B cell (primary cell): Measurements from ENCODE around the gene KLK13. TPM values are rescaled to one million over a fixed set of nuclear protein-coding genes. Genes with fewer than 3 reads are reported as not detected.

Experiments
- ATAC-seq: fragments of 200-7000 bp; cut with Tn5 transposase; one replicate; pipeline ENCODE4 v1.10.0; 2021; ENCODE audit warnings: low read depth, mild to moderate bottlenecking, moderate number of reproducible peaks, moderate library complexity
- CTCF ChIA-PET: fragments of 350-600 bp; sonication (Branson Sonifier 250); formaldehyde crosslinking; loops from one replicate; lab custom pipeline; 2021; ENCODE audit warnings: antibody characterized with exemption, inconsistent platforms; lab: Charles Lee
- POLR2A ChIA-PET: fragments of 350-600 bp; sonication (Branson Sonifier 250); formaldehyde crosslinking; loops from one replicate; lab custom pipeline; 2021; ENCODE audit warnings: antibody characterized with exemption; lab: Charles Lee
- DNase-seq: peaks from one replicate; pipeline ENCODE4 v3.0.0; 2013
- H2AFZ ChIP-seq: 2 replicates; pipeline ENCODE4 v1.6.1; 2012; ENCODE audit warnings: mild to moderate bottlenecking, low read depth, low read length; ENCODE audit not compliant: insufficient read depth, poor library complexity, severe bottlenecking
- H3K27ac ChIP-seq, 2 donors: 1 replicate in 1 of 2; 2 replicates in 1 of 2; pipeline ENCODE4 v1.5.1; 2012 to 2013; ENCODE audit warnings: low read length in 2 of 2, mild to moderate bottlenecking in 2 of 2, moderate library complexity in 1 of 2
- H3K27me3 ChIP-seq, 4 experiments: fragments of 200-600 bp in 1 of 4; sonication (generic) in 1 of 4; replicated peaks in 1 of 4; 1 replicate in 2 of 4; 2 replicates in 2 of 4; pipeline versions ENCODE4 v1.6.1 to v1.7.0; 2013 to 2016; ENCODE audit warnings: low read length in 3 of 4, mild to moderate bottlenecking in 2 of 4, mixed read lengths in 1 of 4, moderate library complexity in 1 of 4; ENCODE audit not compliant: insufficient read depth in 4 of 4, control insufficient read depth in 3 of 4; ENCODE audit errors: control extremely low read depth in 1 of 4
- H3K36me3 ChIP-seq, 2 experiments: replicated peaks in 1 of 2; 1 replicate in 1 of 2; 2 replicates in 1 of 2; pipeline versions ENCODE4 v1.6.1 to v1.7.1; 2013; ENCODE audit warnings: low read length in 1 of 2; ENCODE audit not compliant: insufficient read depth in 2 of 2, control insufficient read depth in 1 of 2; ENCODE audit errors: control extremely low read depth in 1 of 2, extremely low read depth in 1 of 2
- H3K4me1 ChIP-seq, 2 donors: fragments of 200-600 bp in 1 of 2; sonication (generic) in 1 of 2; 1 replicate in 1 of 2; 2 replicates in 1 of 2; pipeline versions ENCODE4 v1.5.1 to v1.6.1; 2013 to 2017; ENCODE audit warnings: low read length in 2 of 2; ENCODE audit not compliant: control insufficient read depth in 2 of 2, insufficient read depth in 2 of 2
- H3K4me2 ChIP-seq: replicated peaks from 2 replicates; pipeline ENCODE3; 2012; ENCODE audit warnings: mild to moderate bottlenecking, low read depth, low read length; ENCODE audit not compliant: poor library complexity, severe bottlenecking
- H3K4me3 ChIP-seq, 5 experiments: fragments of 200-600 bp in 1 of 5; sonication (generic) in 1 of 5; 1 replicate in 3 of 5; 2 replicates in 2 of 5; pipeline versions ENCODE4 v1.5.1 to v1.7.0; 2011 to 2016; ENCODE audit warnings: low read length in 4 of 5, mild to moderate bottlenecking in 4 of 5, low read depth in 2 of 5, control low read depth in 1 of 5, moderate library complexity in 1 of 5; ENCODE audit not compliant: insufficient read depth in 1 of 5; ENCODE audit errors: control extremely low read depth in 1 of 5, extremely low read depth in 1 of 5
- H3K79me2 ChIP-seq: fragments of 200-600 bp; sonication (generic); one replicate; pipeline ENCODE4 v1.6.0; 2016; ENCODE audit warnings: low read length; ENCODE audit not compliant: control insufficient read depth, insufficient read depth
- H3K9ac ChIP-seq: fragments of 200-600 bp; sonication (generic); 2 replicates; pipeline ENCODE4 v1.6.1; 2017; ENCODE audit warnings: mild to moderate bottlenecking, low read length, moderate library complexity
- H3K9me3 ChIP-seq, 3 donors: one replicate each; pipeline versions ENCODE4 v1.6.1 to v1.7.1; 2013; ENCODE audit warnings: low read length in 2 of 3; ENCODE audit not compliant: control insufficient read depth in 2 of 3, insufficient read depth in 1 of 3; ENCODE audit errors: control extremely low read depth in 1 of 3
- H4K20me1 ChIP-seq: 2 replicates; pipeline ENCODE4 v1.6.0; 2012; ENCODE audit warnings: mild to moderate bottlenecking, low read length; ENCODE audit not compliant: insufficient read depth, control insufficient read depth, poor library complexity, severe bottlenecking
- H3K27ac Mint-ChIP-seq: one replicate; pipeline ENCODE4 v1.8.0; 2021; ENCODE audit warnings: mixed read lengths
- H3K27me3 Mint-ChIP-seq: one replicate; pipeline ENCODE4 v1.8.0; 2021; ENCODE audit warnings: mixed read lengths
- H3K4me1 Mint-ChIP-seq: one replicate; pipeline ENCODE4 v1.8.0; 2021; ENCODE audit warnings: mixed read lengths
- H3K4me3 Mint-ChIP-seq: one replicate; pipeline ENCODE4 v1.8.0; 2021; ENCODE audit warnings: mixed read lengths
- H3K9me3 Mint-ChIP-seq: one replicate; pipeline ENCODE4 v1.8.0; 2022; ENCODE audit warnings: mixed read lengths; ENCODE audit not compliant: insufficient read depth
- EZH2 ChIP-seq: IDR thresholded peaks from 2 replicates; pipeline ENCODE4 v1.6.1; 2012; ENCODE audit warnings: borderline replicate concordance, low read depth, mild to moderate bottlenecking, moderate library complexity, low read length; ENCODE audit not compliant: insufficient read depth, poor library complexity, severe bottlenecking
- WGBS: methylation state at CpG from one replicate; pipeline ENCODE4 v1.1.5; 2013; ENCODE audit warnings: missing lambda C conversion rate; ENCODE audit not compliant: insufficient coverage; 5-methylcytosine and 5-hydroxymethylcytosine counted together
- intact Hi-C: fragments of 100-400 bp; cut with micrococcal nuclease; formaldehyde crosslinking; loops from one replicate; pipeline ENCODE4 v1.10.0; 2022
- polyA plus RNA-seq: library from polyadenylated mRNA; depleted of rRNA; stranded (reverse); fragments of >200 nt; gene quantifications from 2 replicates; pipeline ENCODE4 v1.2.3, GENCODE V29; 2012
- total RNA-seq, 2 donors: library from RNA; stranded (reverse); fragments of 120-200 nt in 1 of 2; gene quantifications; 1 replicate in 1 of 2; 2 replicates in 1 of 2; pipeline versions ENCODE4 v1.2.3 to v1.2.4, GENCODE V29; 2013 to 2022
- TF ChIP-seq, protein P1 (sequence below): fragments of 200-600 bp; IDR thresholded peaks from one replicate; pipeline ENCODE4 v1.8.0; 2022; ENCODE audit warnings: antibody characterized with exemption, mild to moderate bottlenecking

The KLK13 gene
- total and polyA plus RNA-seq, 2 donors (not counting 1 experiment from before 2014, with no cell fraction given): not detected

- Histone ChIP-seq H3K36me3 (no peaks in the 10 kb centered on the region), H2AFZ (no peak overlapping the region), H3K27ac (no peak overlapping the region), H3K9me3 (peaks cover 0 to 8% (median 0%) of the 10 kb centered on the region in 3 donors), H4K20me1 (no peaks in the 10 kb centered on the region), H3K79me2 (no peaks in the 10 kb centered on the region), H3K4me3 (no peak overlapping the region), H3K9ac (no peak overlapping the region), H3K4me1 (peaks cover 2 to 4% of the 10 kb centered on the region in 2 donors), H3K27me3 (peaks cover 0 to 45% (median 16%) of the 10 kb centered on the region in 4 experiments), H3K4me2 (peak overlapping the region; percentile 11)
- DNase-seq: no peak
- Mint-ChIP-seq H3K27me3 (peaks cover 55% of the 10 kb centered on the region), H3K4me3 (no peak overlapping the region), H3K27ac (no peak overlapping the region), H3K9me3 (peaks cover 3% of the 10 kb centered on the region), H3K4me1 (peaks cover 3% of the 10 kb centered on the region)
- ATAC-seq: no peak
- POLR2A ChIA-PET: no interaction called here
- TF ChIP-seq, protein P1, sequence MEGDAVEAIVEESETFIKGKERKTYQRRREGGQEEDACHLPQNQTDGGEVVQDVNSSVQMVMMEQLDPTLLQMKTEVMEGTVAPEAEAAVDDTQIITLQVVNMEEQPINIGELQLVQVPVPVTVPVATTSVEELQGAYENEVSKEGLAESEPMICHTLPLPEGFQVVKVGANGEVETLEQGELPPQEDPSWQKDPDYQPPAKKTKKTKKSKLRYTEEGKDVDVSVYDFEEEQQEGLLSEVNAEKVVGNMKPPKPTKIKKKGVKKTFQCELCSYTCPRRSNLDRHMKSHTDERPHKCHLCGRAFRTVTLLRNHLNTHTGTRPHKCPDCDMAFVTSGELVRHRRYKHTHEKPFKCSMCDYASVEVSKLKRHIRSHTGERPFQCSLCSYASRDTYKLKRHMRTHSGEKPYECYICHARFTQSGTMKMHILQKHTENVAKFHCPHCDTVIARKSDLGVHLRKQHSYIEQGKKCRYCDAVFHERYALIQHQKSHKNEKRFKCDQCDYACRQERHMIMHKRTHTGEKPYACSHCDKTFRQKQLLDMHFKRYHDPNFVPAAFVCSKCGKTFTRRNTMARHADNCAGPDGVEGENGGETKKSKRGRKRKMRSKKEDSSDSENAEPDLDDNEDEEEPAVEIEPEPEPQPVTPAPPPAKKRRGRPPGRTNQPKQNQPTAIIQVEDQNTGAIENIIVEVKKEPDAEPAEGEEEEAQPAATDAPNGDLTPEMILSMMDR: no peak
- no peak for TF ChIP-seq EZH2
- CTCF ChIA-PET: no interaction called here
- intact Hi-C loops: loop anchor here (10.0 kb wide), 1 partner anchor 89 kb away; no protein-coding TSS in a partner anchor
- WGBS: 19% methylated on average over 22 of the region's 25 CpGs
Measured at GRCh38 chr19:51065221-51065960, 499 bp upstream of the KLK13 start.

- H3K36me3 ChIP-seq: no peaks in the 10 kb centered on the region
- ATAC-seq (no peak), DNase-seq (no peak)
- no peak overlapping the region for H3K27ac ChIP-seq
- no peak overlapping the region for H3K4me3 Mint-ChIP-seq
- H3K4me1 ChIP-seq: peaks cover 2 to 4% of the 10 kb centered on the region in 2 donors
- TF ChIP-seq, protein P1: no peak
- no peak for TF ChIP-seq EZH2
- H3K27ac Mint-ChIP-seq: no peak overlapping the region
- H3K4me3 ChIP-seq: no peak overlapping the region
- H3K9ac ChIP-seq: no peak overlapping the region
- CTCF ChIA-PET: no interaction called here
- H3K4me1 Mint-ChIP-seq: peaks cover 3% of the 10 kb centered on the region
- intact Hi-C loops: loop anchor here (10.0 kb wide), 1 partner anchor 91 kb away; no protein-coding TSS in a partner anchor
- H3K9me3 Mint-ChIP-seq: peaks cover 3% of the 10 kb centered on the region
- peaks cover 0 to 8% (median 0%) of the 10 kb centered on the region in 3 donors for H3K9me3 ChIP-seq
- H3K4me2 ChIP-seq: no peak overlapping the region
- H2AFZ ChIP-seq: no peak overlapping the region
- POLR2A ChIA-PET: no interaction called here
- H4K20me1 ChIP-seq: no peaks in the 10 kb centered on the region
- H3K27me3 ChIP-seq: peaks cover 0 to 42% (median 16%) of the 10 kb centered on the region in 4 experiments
- H3K27me3 Mint-ChIP-seq: peaks cover 58% of the 10 kb centered on the region
- WGBS: 81% methylated on average over 5 of the region's 7 CpGs
- no peaks in the 10 kb centered on the region for H3K79me2 ChIP-seq
Measured at GRCh38 chr19:51063664-51064063, 1.2 kb downstream of the KLK13 start.
